Measurements from ENCODE around the gene MAT1A.
"Not testable (repeated sequence)": the region's sequence is repeated elsewhere in the genome, so short reads cannot be mapped to it uniquely, and the experiment has no call there.

MAT1A gene

GRCh38 chr10:80223031-80223419 is 66.4 kb downstream of the MAT1A start:
- not testable (repeated sequence) for DNase-seq (ENCODE audit: low read depth in 3 of 3)
